Spleen (tissue), 11 donors: ENCODE measurements around the gene SEMA7A. TPM values are rescaled to one million over a fixed set of nuclear protein-coding genes. Genes with fewer than 3 reads are reported as not detected.

Experiments
- DNase-seq: peaks from one replicate; pipeline ENCODE4 v3.0.0-alpha.2; 2020
- H3K27ac ChIP-seq, 8 donors: fragments of 200-600 bp; sonication (generic) in 7 of 8; 1 replicate in 4 of 8; 2 replicates in 4 of 8; pipeline versions ENCODE4 v1.5.0 to v1.8.0; 2016 to 2021; ENCODE audit warnings: inconsistent platforms in 4 of 8, mild to moderate bottlenecking in 4 of 8, moderate library complexity in 1 of 8
- H3K27me3 ChIP-seq, 7 donors: fragments of 200-600 bp; sonication (generic) in 6 of 7; replicated peaks in 1 of 7; 1 replicate in 4 of 7; 2 replicates in 3 of 7; pipeline versions ENCODE4 v1.5.0 to v1.8.0; 2016 to 2021; ENCODE audit warnings: inconsistent platforms in 3 of 7, mild to moderate bottlenecking in 1 of 7
- H3K36me3 ChIP-seq, 6 donors: fragments of 200-600 bp; sonication (generic) in 5 of 6; 1 replicate in 4 of 6; 2 replicates in 2 of 6; pipeline versions ENCODE4 v1.5.0 to v1.8.0; 2016 to 2021; ENCODE audit warnings: inconsistent platforms in 2 of 6
- H3K4me1 ChIP-seq, 6 donors: fragments of 200-600 bp; sonication (generic) in 5 of 6; 1 replicate in 3 of 6; 2 replicates in 3 of 6; pipeline versions ENCODE4 v1.5.0 to v1.8.0; 2016 to 2021; ENCODE audit warnings: inconsistent platforms in 3 of 6
- H3K4me3 ChIP-seq, 8 donors: fragments of 200-600 bp; sonication (generic) in 7 of 8; 1 replicate in 4 of 8; 2 replicates in 4 of 8; pipeline versions ENCODE4 v1.5.0 to v1.8.0; 2016 to 2021; ENCODE audit warnings: inconsistent platforms in 4 of 8, mild to moderate bottlenecking in 4 of 8, moderate library complexity in 2 of 8
- H3K9me3 ChIP-seq, 8 donors: fragments of 200-600 bp; sonication (generic) in 7 of 8; 1 replicate in 4 of 8; 2 replicates in 4 of 8; pipeline versions ENCODE4 v1.5.0 to v1.8.0; 2016 to 2021; ENCODE audit warnings: inconsistent platforms in 4 of 8
- POLR2A ChIP-seq, 3 donors: fragments of 450-650 bp; IDR thresholded peaks; one replicate each; pipeline ENCODE4 v1.5.1; 2017; ENCODE audit warnings: antibody characterized with exemption in 3 of 3, mild to moderate bottlenecking in 1 of 3
- POLR2AphosphoS5 ChIP-seq, 3 donors: sonication (generic); formaldehyde crosslinking; IDR thresholded peaks; one replicate each; pipeline ENCODE4 v1.5.1; 2017; ENCODE audit warnings: antibody characterized with exemption in 3 of 3
- WGBS, 5 donors: extraction: QIAGEN DNeasy Blood & Tissue Kit in 3 of 5; methylation state at CpG; one replicate each; pipeline versions ENCODE4 v1.1.5 to v1.1.7; 2013 to 2018; 5-methylcytosine and 5-hydroxymethylcytosine counted together
- intact Hi-C: fragments of 100-400 bp; cut with DNase I; formaldehyde crosslinking; loops from one replicate; pipeline ENCODE4 v1.15.0; 2023; ENCODE audit warnings: low total_unique reads
- polyA plus RNA-seq, 3 donors: library from polyadenylated mRNA; stranded (reverse); fragments of 200-250 nt; gene quantifications; one replicate each; pipeline ENCODE4 v1.2.1, GENCODE V29; 2013
- total RNA-seq, 7 donors: library from RNA; depleted of rRNA in 3 of 7; stranded (reverse); fragments of >200 nt in 3 of 7; fragmentation: NEBNext Ultra II Directional in 4 of 7; extraction: Animal tissue kit (Norgen Biotek cat#: 25700) in 4 of 7; gene quantifications; one replicate each; pipeline versions ENCODE4 v1.1.0 to v1.2.1, GENCODE V29; 2016 to 2021
- TF ChIP-seq, protein P1 (sequence below), 11 experiments: fragments of 200-600 bp in 7 of 11; fragments of 450-650 bp in 4 of 11; sonication (generic) in 4 of 11; IDR thresholded peaks in 8 of 11; conservative IDR thresholded peaks in 3 of 11; 1 replicate in 7 of 11; 2 replicates in 4 of 11; pipeline versions ENCODE4 v1.4.0 to v1.8.0; 2016 to 2021; ENCODE audit warnings: antibody characterized with exemption in 11 of 11, inconsistent platforms in 4 of 11, mild to moderate bottlenecking in 1 of 11
- donor health status: healthy with polysubstance abuse.
- donor health status: DM: no; HTN: no; CAD: no; lungs with moderate emphysema.
- donor health status: DM: no; HTN: no; CAD: no.
- donor health status: Bipolar disorder and iron deficiency.
- donor health status: healthy.
- donor health status: DM: no; HTN: no; CAD: no.
- donor health status: DM: yes; HTN: yes; CAD: no.

SEMA7A gene
- total and polyA plus RNA-seq, 10 donors = 41.6 to 154 (median 127) TPM

DNA sequence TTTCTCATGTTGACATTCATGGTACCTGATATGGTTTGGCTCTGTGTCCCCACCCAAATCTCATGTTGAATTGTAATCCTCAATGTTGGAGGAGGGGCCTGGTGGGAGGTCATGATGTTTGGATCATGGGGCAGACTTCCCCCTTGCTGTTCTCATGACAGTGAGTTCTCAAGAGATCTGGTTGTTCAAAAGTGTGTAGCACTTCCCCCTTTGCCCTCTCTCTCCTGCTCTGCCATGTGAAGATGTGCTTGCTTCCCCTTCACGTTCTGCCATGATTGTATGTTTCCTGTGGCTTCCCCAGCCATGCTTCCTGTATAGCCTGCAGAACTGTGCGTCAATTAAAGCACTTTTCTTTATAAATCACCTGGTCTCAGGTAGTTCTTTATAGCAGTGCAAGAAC, 30.5 kb upstream of the SEMA7A start:
- WGBS, 5 donors = 14 to 34% (median 22%) methylated on average over 2 of the region's 2 CpGs
- no peak for DNase-seq
- intact Hi-C loops = no loop called here

DNA sequence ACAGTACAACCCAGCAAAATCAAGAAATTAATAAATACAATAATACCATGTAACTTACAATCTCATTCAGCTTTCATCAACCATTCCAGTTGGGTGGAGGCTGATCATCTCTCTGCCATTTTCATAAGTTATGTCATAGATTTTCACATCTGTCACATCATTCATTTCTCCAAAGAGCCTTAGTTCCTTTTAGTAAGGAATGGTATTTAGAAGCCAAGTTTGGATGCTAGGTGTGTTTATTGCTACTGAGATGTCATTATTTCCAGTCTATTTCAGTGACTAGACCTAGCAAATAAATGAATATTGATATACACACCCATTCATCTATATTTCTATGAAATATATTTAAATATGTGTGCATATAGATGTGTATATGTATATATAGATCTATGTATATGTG, 29.9 kb upstream of the SEMA7A start:
- intact Hi-C loops = no loop called here
- peaks cover 0 to 34% (median 4%) of the 10 kb centered on the region in 6 donors for H3K36me3 ChIP-seq
- peaks cover 19 to 60% (median 41%) of the 10 kb centered on the region in 6 donors for H3K4me1 ChIP-seq
- no peak overlapping the region for H3K27ac ChIP-seq
- no peaks in the 10 kb centered on the region for H3K27me3 ChIP-seq
- TF ChIP-seq POLR2AphosphoS5 (IDR thresholded peaks at IDR 0.05) (no peak), POLR2A (IDR thresholded peaks at IDR 0.05) (no peak)
- TF ChIP-seq, protein P1, sequence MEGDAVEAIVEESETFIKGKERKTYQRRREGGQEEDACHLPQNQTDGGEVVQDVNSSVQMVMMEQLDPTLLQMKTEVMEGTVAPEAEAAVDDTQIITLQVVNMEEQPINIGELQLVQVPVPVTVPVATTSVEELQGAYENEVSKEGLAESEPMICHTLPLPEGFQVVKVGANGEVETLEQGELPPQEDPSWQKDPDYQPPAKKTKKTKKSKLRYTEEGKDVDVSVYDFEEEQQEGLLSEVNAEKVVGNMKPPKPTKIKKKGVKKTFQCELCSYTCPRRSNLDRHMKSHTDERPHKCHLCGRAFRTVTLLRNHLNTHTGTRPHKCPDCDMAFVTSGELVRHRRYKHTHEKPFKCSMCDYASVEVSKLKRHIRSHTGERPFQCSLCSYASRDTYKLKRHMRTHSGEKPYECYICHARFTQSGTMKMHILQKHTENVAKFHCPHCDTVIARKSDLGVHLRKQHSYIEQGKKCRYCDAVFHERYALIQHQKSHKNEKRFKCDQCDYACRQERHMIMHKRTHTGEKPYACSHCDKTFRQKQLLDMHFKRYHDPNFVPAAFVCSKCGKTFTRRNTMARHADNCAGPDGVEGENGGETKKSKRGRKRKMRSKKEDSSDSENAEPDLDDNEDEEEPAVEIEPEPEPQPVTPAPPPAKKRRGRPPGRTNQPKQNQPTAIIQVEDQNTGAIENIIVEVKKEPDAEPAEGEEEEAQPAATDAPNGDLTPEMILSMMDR (IDR thresholded peaks at IDR 0.05 in 8 of 11, conservative IDR thresholded peaks at IDR 0.05 in 3 of 11) = no peak
- no peaks in the 10 kb centered on the region for H3K9me3 ChIP-seq
- no peak for DNase-seq
- H3K4me3 ChIP-seq = no peak overlapping the region

More for the DNA sequence above, 30.5 kb upstream of the SEMA7A start:
- H3K36me3 ChIP-seq = peaks cover 0 to 38% (median 4%) of the 10 kb centered on the region in 6 donors
- no peak overlapping the region for H3K4me3 ChIP-seq
- no peaks in the 10 kb centered on the region for H3K27me3 ChIP-seq
- H3K9me3 ChIP-seq = no peaks in the 10 kb centered on the region
- TF ChIP-seq POLR2A (IDR thresholded peaks at IDR 0.05) (no peak), POLR2AphosphoS5 (IDR thresholded peaks at IDR 0.05) (no peak)
- TF ChIP-seq, protein P1 (IDR thresholded peaks at IDR 0.05 in 8 of 11, conservative IDR thresholded peaks at IDR 0.05 in 3 of 11) = no peak
- H3K27ac ChIP-seq = peak overlapping the region in 4 of 8 donors; percentile 11 to 49 (median 34)
- H3K4me1 ChIP-seq = peaks cover 19 to 54% (median 41%) of the 10 kb centered on the region in 6 donors

DNA sequence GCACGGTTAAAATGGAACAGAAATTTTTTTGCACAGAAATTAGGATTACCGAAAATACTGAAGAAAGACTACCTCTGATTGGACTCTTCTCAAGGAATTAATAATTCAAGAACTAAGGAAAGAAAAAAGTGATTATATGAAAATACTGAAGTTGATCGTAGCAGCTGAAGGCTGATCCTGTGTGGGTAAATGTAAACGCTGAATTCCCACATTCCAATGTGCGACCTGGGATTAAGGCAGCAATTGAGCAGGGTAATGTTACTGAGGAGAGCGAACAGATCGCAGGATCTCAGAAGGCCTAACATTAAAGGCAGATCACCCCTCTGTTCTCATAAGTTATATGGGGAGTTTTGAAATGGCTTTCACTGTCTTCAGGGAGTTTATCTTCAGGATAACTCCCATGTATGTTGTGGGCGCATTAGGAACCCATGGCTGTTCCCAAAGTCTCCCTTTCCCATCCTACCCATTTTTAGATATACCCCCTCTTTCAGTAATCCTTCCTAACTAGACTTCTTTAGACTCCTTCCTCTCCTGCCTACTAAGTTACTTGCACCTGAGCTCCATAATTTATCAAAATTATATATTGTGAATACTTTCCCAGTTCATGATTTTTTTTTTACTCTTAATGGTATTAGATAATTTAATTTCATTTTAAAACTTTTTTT, 28.2 kb upstream of the SEMA7A start:
- Histone ChIP-seq H3K27ac (peak overlapping the region; percentile 61 to 95 (median 92)), H3K27me3 (no peaks in the 10 kb centered on the region), H3K4me1 (peaks cover 19 to 66% (median 41%) of the 10 kb centered on the region in 6 donors), H3K4me3 (peak overlapping the region; percentile 57 to 94 (median 77)), H3K36me3 (peaks cover 0 to 35% (median 9%) of the 10 kb centered on the region in 6 donors), H3K9me3 (no peaks in the 10 kb centered on the region)
- TF ChIP-seq POLR2A (IDR thresholded peaks at IDR 0.05) (no peak), POLR2AphosphoS5 (IDR thresholded peaks at IDR 0.05) (no peak)
- TF ChIP-seq, protein P1 (IDR thresholded peaks at IDR 0.05 in 8 of 11, conservative IDR thresholded peaks at IDR 0.05 in 3 of 11) = no peak
- DNase-seq = no peak
- WGBS, 5 donors = 29 to 50% (median 46%) methylated on average over 8 of the region's 8 CpGs
- intact Hi-C loops = no loop called here
